HCT116 (cell line): Measurements from ENCODE around the gene PRIMA1.

Experiments
- CEBPB ChIP-seq: IDR thresholded peaks from 2 replicates; pipeline ENCODE4 v1.6.1; 2012; ENCODE audit warnings: low read depth
- CTCF ChIP-seq, 3 experiments: fragments of 200-600 bp in 1 of 3; sonication (generic) in 1 of 3; IDR thresholded peaks in 2 of 3; conservative IDR thresholded peaks in 1 of 3; 2 replicates each; pipeline ENCODE4 v1.5.1; 2012 to 2017; ENCODE audit warnings: low read depth in 2 of 3, low read length in 2 of 3, antibody characterized with exemption in 1 of 3, borderline replicate concordance in 1 of 3, control low read depth in 1 of 3, mild to moderate bottlenecking in 1 of 3, mixed read lengths in 1 of 3, mixed run types in 1 of 3, moderate library complexity in 1 of 3; ENCODE audit not compliant: insufficient read depth in 1 of 3
- EZH2phosphoT487 ChIP-seq: fragments of 200-600 bp; IDR thresholded peaks from 2 replicates; pipeline ENCODE4 v1.6.1; 2018; ENCODE audit warnings: antibody characterized with exemption, borderline replicate concordance
- JUND ChIP-seq: IDR thresholded peaks from 2 replicates; pipeline ENCODE4 v1.6.1; 2012
- MAX ChIP-seq: IDR thresholded peaks from 2 replicates; pipeline ENCODE4 v1.6.1; 2012
- POLR2A ChIP-seq: IDR thresholded peaks from 2 replicates; pipeline ENCODE4 v1.7.0; 2011; ENCODE audit warnings: borderline replicate concordance; ENCODE audit not compliant: insufficient read depth, insufficient read length; ENCODE audit errors: extremely low read depth
- POLR2AphosphoS5 ChIP-seq: IDR thresholded peaks from 2 replicates; pipeline ENCODE4 v1.6.1; 2011; ENCODE audit warnings: mild to moderate bottlenecking, low read depth, low read length, moderate library complexity
- RAD21 ChIP-seq: IDR thresholded peaks from 2 replicates; pipeline ENCODE4 v1.6.1; 2012; ENCODE audit warnings: low read depth, mild to moderate bottlenecking
- REST ChIP-seq: IDR thresholded peaks from 2 replicates; pipeline ENCODE4 v1.6.1; 2012; ENCODE audit warnings: low read depth
- SRF ChIP-seq: IDR thresholded peaks from 2 replicates; pipeline ENCODE4 v1.6.1; 2012; ENCODE audit warnings: low read depth
- TCF7L2 ChIP-seq: IDR thresholded peaks from 2 replicates; pipeline ENCODE4 v1.7.0; 2011; ENCODE audit warnings: borderline replicate concordance, inconsistent platforms; ENCODE audit not compliant: insufficient read depth, insufficient read length; ENCODE audit errors: extremely low read depth
- YY1 ChIP-seq: IDR thresholded peaks from 2 replicates; pipeline ENCODE4 v1.6.1; 2011; ENCODE audit warnings: low read length, low read depth, moderate library complexity, mild to moderate bottlenecking; ENCODE audit not compliant: insufficient replicate concordance; ENCODE audit errors: extremely low read depth

GRCh38 chr14:93749076-93749420, 39.2 kb downstream of the PRIMA1 start:
- TF ChIP-seq POLR2A: no peak
- no peak for TF ChIP-seq CTCF (IDR thresholded peaks at IDR 0.05 in 2 of 3, conservative IDR thresholded peaks at IDR 0.05 in 1 of 3; ENCODE audit: borderline replicate concordance in 1 of 3, insufficient read depth in 1 of 3, low read depth in 2 of 3, low read length in 2 of 3)
- no peak for TF ChIP-seq MAX
- TF ChIP-seq TCF7L2: no peak
- TF ChIP-seq RAD21: no peak
- no peak for TF ChIP-seq REST
- no peak for TF ChIP-seq JUND
- TF ChIP-seq CEBPB: no peak
- no peak for TF ChIP-seq POLR2AphosphoS5
- no peak for TF ChIP-seq SRF
- TF ChIP-seq EZH2phosphoT487: no peak
- no peak for TF ChIP-seq YY1
